SHP77 treated with DMSO at 0.1 percent for 48 hours (cell line): ENCODE data around the gene UBXN2A.

Experiments
- DNase-seq: peaks from one replicate; lab custom pipeline; 2025; lab: John Stamatoyannopoulos, UW

UBXN2A gene

DNA sequence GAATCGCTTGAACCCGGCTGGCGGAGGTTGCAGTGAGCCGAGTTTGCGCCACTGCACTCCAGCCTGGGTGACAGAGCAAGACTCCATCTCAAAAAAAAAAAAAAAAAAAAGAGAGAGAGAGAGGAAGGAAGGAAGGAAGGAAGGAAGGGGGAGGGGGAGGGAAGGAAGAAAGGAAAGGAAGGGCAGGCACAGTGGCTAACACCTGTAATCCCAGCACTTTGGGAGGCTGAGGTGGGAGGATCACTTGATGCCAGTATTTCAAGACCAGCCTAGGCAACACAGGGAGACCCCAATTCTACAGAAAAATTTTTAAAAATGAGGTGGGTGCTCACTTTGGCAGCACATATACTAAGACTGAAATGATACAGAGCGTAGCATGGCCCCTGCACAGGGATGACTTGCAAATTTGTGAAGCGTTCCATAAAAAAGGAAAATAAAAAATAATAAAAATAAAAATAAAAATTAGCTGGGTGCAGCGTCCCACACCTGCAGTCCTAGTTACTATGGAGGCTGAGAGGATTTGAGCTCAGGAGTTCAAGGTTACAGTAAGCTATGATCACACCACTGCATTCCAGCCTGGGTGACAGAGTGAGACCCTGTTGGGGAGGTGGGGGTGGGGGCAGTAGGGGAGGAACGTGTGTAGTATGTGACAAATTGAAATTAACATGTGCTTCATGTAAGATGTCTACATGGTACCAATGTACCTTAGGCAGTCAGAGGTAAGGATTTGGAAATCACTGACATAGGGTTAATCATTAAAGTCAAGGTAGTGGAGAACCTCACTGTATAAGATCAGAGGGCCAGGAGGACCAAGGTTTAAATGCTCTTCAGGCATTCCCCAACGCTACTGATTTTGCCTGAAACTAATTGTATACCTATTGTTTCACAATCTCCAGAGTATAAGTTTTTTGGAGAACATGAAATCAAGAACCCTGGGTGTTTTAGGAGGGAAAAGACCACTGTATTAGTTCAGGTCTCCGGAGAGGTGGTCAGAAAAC is 105.5 kb downstream of the UBXN2A start:
- DNase-seq, result no peak

DNA sequence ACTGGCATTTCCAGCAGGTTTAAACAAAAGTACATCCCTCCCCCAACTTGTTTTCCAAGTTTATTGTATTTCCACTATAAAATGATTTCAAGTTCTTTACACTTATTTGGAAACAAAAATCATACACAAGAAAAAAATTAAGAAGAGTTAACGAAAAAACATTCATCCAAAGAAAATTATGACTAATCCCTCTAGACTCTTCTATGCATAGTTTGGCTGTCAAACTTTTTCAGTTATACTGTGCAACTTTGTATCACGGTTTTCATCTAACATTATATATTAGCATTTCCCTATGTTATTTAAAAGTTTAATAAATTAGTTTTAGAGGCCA is 106.3 kb downstream of the UBXN2A start:
- no peak for DNase-seq

DNA sequence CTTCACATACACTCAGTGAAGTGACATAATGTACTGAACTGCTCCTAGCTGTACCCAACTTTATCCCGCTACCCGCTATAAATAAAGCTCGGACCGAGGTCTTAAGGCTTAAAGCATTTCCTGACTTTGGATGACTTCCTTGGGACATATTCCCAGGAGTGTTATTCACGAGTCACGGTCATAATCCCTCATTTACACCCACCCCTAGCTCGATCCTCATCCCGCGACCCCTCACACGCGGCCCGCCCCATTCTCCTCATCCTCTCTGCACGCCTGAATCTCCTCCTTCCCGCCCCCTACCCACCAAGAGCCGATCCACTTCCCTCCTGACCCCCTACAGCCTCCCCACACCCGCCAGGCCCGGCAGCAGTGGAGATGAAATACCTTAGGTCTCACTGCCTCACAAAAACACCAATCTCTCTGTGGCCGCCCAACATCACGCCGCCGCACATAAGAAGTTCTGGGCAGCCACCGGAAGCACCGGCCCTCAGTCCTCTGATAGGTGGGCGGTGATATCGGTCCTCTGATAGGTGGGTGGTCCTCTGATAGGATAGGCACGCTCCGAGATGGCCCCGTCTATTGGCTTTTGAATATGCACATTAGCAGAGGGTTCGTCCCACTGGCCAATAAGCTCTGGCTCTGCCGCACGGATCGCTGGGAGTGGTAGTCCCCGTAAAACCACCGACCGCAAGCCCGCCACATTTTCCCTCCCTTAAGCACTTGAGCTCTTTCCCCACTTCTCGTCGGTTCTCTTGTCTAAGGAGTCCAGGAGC is 106.9 kb downstream of the UBXN2A start, which contains the start of gene WDCP:
Gene WDCP (minus strand): TSS at position 462 of the 773 bp plus-strand sequence. CDS start 7,897 bp downstream, outside the sequence.
- peak; percentile 98 for DNase-seq

DNA sequence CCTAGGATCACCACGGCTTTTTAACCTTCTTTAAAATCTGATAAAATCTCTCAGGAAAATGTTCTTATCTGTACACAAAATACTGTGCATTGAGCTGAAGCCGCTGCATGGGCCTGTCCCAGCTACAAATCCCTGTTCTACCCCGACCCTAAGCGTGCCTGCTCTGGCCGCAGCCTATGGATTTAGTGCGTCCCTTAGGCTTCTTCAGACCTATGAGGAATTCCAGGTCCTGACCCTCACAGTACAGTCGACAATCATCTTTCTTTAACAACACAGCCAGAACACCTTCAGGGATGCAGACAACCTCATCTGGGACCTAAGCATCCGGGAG is 107.4 kb downstream of the UBXN2A start:
- DNase-seq, result no peak

DNA sequence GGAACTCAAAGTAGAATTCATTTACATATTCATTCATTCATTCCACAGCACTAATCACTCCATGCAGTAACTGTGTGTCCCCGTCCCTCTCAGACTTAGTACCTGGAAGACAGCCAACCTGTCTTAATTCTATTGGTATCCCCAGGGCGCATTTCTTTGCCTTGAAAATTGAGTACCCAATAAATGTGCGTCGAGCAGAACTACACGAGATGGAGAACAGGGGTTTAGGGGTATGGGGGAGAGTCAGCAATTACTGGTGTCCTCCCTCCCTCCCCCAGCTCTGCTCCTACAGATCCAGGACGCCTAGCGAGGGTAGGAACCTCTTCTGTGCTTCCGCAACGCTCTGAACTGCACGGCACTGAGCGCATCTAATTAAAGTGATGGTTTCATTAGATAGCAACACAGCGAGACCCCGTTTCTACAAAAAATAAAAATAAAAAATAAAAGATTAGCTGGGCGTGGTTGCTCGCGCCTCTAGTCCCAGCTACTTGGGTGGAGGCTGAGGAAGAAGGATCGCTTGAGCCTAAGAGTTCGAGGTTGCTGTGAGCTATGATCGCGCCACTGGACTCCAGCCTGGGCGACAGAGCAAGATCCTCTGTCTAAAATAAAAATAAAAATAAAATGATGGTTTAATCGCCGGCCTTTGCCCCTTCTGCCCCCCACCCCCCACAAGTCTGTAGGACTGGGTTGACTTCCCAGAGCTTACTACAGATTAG is 108.7 kb downstream of the UBXN2A start:
- DNase-seq, result no peak

DNA sequence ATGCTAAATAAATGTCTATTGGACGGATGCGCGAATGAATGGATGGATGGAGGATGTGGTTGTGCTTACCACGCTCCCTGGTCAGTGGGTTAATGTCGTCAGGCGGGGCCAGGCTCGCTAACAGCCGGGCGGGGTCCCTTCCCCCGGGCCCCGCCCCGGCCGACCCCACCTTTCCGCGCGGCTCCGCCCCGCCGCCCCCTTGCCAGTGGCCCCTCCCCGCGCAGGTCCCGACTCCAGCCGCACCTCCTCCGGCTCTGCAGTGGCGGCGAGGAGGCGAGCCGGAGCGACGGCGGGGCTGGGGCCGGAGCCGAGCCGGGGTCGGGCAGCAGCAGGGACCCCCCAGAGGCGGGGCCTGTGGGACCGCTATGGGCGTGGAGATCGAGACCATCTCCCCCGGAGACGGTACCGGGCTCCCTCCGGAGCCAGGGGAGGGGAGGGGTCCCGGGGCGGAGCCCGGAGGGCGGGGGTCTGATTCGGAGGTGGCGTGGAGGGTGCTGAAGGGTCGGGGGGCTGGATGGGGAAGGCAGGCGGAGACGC is 109.3 kb downstream of the UBXN2A start, which contains the start of gene FKBP1B:
Gene FKBP1B (plus strand): TSS at position 257 of the 537 bp plus-strand sequence. CDS start 109 bp downstream, at position 366.
- DNase-seq, result no peak

DNA sequence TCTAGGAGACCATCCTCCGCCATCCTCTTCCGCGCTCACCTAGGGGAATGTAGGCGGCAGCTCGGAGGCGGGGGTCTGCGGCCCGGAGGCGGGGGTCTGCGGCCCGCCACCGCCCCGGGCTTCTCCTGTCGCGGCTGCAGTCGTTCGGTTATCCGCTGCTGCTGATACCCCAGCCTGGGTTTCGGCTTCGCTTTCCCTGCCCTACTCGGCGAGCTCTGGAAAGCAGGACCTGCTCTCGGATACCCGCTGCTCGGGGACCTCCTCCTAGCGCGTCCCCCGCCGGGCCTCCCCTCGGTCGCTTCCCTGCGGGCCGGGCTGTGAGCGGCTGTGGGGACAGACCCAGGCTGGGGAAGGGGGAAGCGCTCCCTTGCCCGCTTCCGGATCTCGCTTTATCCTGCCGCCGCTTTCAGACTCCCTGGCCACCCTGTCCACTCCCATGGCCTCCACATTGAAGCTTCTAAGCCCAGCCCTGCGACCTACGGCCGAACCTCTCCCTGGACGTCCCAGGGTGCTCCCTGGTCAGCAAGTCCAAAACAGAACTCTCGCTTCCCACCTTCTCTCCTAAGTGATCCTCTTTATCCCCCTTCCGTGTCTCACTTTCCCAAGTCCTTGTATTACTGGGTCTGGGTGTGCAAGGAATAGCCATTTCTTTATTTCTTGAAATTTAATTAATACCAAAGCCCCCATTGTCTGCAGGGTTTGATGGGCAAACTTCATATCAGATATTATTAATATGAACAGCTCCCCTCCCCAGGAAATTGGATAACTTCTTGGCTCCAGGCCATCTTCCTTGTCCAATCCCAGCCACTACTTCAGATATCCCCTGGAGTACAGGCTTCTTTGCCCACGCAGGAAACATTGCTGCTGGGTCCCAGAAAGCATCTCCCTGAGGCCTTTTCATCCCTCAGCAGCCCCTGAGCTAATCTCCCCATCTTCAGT is 110.0 kb downstream of the UBXN2A start:
- no peak for DNase-seq

DNA sequence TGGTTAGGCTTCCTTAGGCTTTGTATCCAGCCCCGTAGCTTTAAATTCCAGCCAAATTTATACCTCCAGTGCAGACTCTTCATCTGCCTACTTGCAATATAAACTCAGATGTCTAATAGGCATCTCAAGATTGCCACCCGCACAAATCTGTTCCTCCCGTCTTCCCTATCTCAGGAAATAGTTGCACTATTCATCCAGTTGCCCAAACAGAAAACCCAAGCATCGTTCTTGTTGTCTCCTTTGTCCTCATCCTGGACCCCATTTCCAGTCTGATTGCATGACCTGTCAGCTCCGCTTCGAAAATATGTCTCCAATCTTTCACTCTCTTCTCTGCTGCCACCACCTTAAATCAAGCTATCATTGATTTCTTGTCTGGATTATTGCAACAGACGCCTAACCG is 111.6 kb downstream of the UBXN2A start:
- no peak for DNase-seq

DNA sequence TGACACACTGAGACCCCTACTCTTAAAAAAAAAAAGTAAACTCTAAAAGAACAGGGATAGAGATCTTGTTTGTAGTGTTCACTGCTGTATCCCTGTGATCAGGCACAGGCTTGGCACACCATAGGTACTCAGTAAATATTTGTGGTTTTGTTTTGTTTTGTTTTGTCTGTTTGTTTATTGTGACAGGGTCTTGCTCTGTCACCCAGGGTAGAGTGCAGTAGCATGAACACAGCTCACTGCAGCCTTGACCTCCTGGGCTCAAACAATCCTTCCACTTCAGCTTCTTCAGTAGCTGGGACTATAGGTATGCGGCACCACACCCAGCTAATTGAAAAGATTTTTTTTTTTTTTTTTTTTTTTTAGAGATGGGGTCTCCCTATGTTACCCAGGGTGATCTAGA is 112.7 kb downstream of the UBXN2A start:
- DNase-seq, result no peak
